Measurements from ENCODE around the gene CCDC33. TPM values are rescaled to one million over a fixed set of nuclear protein-coding genes. Genes with fewer than 3 reads are reported as not detected.

CCDC33 gene
- total RNA-seq, 1 donor, result 0.09 TPM

DNA sequence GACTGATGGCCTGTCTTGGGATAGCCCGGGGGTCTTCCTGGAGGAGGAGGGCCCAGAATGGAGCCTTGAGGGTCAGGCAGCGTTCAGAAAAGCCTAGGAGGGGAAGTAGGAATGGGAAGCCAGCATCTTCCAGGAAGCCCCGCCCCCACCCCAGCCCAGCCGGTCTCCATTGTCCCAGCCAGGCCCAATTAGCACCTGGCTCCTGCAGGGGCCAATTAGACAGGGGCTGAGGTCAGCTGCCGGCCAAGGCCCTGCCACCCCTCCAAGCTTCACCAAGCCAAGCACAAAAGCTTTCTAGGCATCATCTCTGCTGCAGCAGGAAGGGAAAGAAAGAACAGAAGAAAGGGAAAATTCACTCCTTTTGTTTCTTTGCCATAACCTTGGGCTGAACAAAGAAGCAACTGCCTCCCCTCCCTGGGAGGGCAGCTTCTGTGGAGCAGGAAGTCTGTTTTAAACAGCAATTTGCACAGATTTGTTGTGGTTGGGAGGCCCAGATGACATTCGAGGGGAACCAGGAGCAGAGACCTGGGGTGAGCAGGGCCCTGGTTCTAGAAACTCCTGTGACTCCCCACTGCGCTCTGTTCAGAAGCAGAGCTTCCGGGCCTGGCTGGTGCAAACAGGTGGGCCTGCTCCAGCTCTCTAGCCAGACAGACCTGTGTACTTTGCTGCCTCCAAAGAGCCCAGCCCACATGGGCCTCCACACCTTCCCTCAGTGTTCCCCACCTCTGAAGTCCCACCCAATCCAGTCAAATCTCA is 83.6 kb downstream of the CCDC33 start:
- no peak overlapping the region for H3K4me3 ChIP-seq (ENCODE audit: low read depth, low read length)
- TF ChIP-seq CTCF (IDR thresholded peaks at IDR 0.05; ENCODE audit: insufficient read depth, low read length), result no peak
- no peak for DNase-seq (ENCODE audit: low read depth)

GRCh38 chr15:74320352-74321247 is 84.5 kb downstream of the CCDC33 start:
- H3K4me3 ChIP-seq (ENCODE audit: low read depth, low read length), result no peak overlapping the region
- peak; percentile 78 for TF ChIP-seq CTCF (IDR thresholded peaks at IDR 0.05; ENCODE audit: insufficient read depth, low read length)
- peak; percentile 61 for DNase-seq (ENCODE audit: low read depth)

GRCh38 chr15:74322558-74323180 is 86.5 kb downstream of the CCDC33 start:
- peak; percentile 68 for DNase-seq (ENCODE audit: low read depth)
- no peak overlapping the region for H3K4me3 ChIP-seq (ENCODE audit: low read depth, low read length)
- TF ChIP-seq CTCF (IDR thresholded peaks at IDR 0.05; ENCODE audit: insufficient read depth, low read length), result peak; percentile 95

- DNase-seq (ENCODE audit: low read depth), result no peak
- no peak for TF ChIP-seq CTCF (IDR thresholded peaks at IDR 0.05; ENCODE audit: insufficient read depth, low read length)
- no peak overlapping the region for H3K4me3 ChIP-seq (ENCODE audit: low read depth, low read length)
Observed at GRCh38 chr15:74324714-74325113, 88.6 kb downstream of the CCDC33 start.

- H3K4me3 ChIP-seq (ENCODE audit: low read depth, low read length), result no peak overlapping the region
- TF ChIP-seq CTCF (IDR thresholded peaks at IDR 0.05; ENCODE audit: insufficient read depth, low read length), result no peak
- no peak for DNase-seq (ENCODE audit: low read depth)
Observed at GRCh38 chr15:74326746-74327145, 90.6 kb downstream of the CCDC33 start.

GRCh38 chr15:74327756-74328155 is 91.6 kb downstream of the CCDC33 start:
- no peak for DNase-seq (ENCODE audit: low read depth)
- TF ChIP-seq CTCF (IDR thresholded peaks at IDR 0.05; ENCODE audit: insufficient read depth, low read length), result no peak
- H3K4me3 ChIP-seq (ENCODE audit: low read depth, low read length), result no peak overlapping the region
